Transverse colon (tissue), 4 donors: ENCODE results near the gene DNAH3. TPM values are rescaled to one million over a fixed set of nuclear protein-coding genes. Genes with fewer than 3 reads are reported as not detected.
"Not testable (repeated sequence)": the region's sequence is repeated elsewhere in the genome, so short reads cannot be mapped to it uniquely, and the experiment has no call there.

Experiments
- DNase-seq: peaks from one replicate; pipeline ENCODE4 v3.0.0-alpha.2; 2019
- H3K27ac ChIP-seq, 4 donors: fragments of 200-600 bp; sonication (generic); 2 replicates each; pipeline ENCODE4 v1.5.1; 2016 to 2018; ENCODE audit warnings: inconsistent platforms in 4 of 4
- H3K27me3 ChIP-seq: fragments of 200-600 bp; sonication (generic); 2 replicates; pipeline ENCODE4 v1.5.1; 2017; ENCODE audit warnings: inconsistent platforms
- H3K36me3 ChIP-seq, 4 donors: fragments of 200-600 bp; sonication (generic); 2 replicates each; pipeline ENCODE4 v1.5.1; 2017 to 2019; ENCODE audit warnings: inconsistent platforms in 4 of 4
- H3K4me1 ChIP-seq, 4 donors: fragments of 200-600 bp; sonication (generic); 2 replicates each; pipeline ENCODE4 v1.5.1; 2017 to 2020; ENCODE audit warnings: inconsistent platforms in 4 of 4
- H3K4me3 ChIP-seq, 4 donors: fragments of 200-600 bp; sonication (generic); 1 replicate in 1 of 4; 2 replicates in 3 of 4; pipeline versions ENCODE4 v1.5.1 to v1.6.1; 2017 to 2019; ENCODE audit warnings: inconsistent platforms in 4 of 4
- H3K9me3 ChIP-seq, 2 donors: fragments of 200-600 bp; sonication (generic); 2 replicates each; pipeline ENCODE4 v1.5.1; 2017 to 2019; ENCODE audit warnings: inconsistent platforms in 2 of 2
- CTCF ChIP-seq, 5 experiments: fragments of 200-600 bp in 3 of 5; fragments of 450-650 bp in 2 of 5; sonication (generic) in 3 of 5; IDR thresholded peaks; 1 replicate in 2 of 5; 2 replicates in 3 of 5; pipeline ENCODE4 v1.5.1; 2016 to 2017; ENCODE audit warnings: antibody characterized with exemption in 5 of 5, inconsistent platforms in 3 of 5, mild to moderate bottlenecking in 2 of 5, moderate library complexity in 1 of 5
- EP300 ChIP-seq: sonication (generic); formaldehyde crosslinking; IDR thresholded peaks from one replicate; pipeline ENCODE4 v1.6.1; 2017; ENCODE audit warnings: antibody characterized with exemption, low read depth
- POLR2A ChIP-seq: fragments of 450-650 bp; IDR thresholded peaks from one replicate; pipeline ENCODE4 v1.6.1; 2016; ENCODE audit warnings: antibody characterized with exemption, mild to moderate bottlenecking, moderate library complexity
- POLR2AphosphoS5 ChIP-seq, 3 donors: sonication (generic); formaldehyde crosslinking; IDR thresholded peaks; one replicate each; pipeline ENCODE4 v1.6.1; 2016; ENCODE audit warnings: antibody characterized with exemption in 3 of 3
- WGBS, 2 donors: methylation state at CpG; one replicate each; pipeline ENCODE4 v1.1.5; 2018; ENCODE audit warnings: low coverage in 1 of 2; 5-methylcytosine and 5-hydroxymethylcytosine counted together
- in situ Hi-C, 4 donors: fragments of 200-750 bp; cut with MboI; loops; one replicate each; pipeline versions ENCODE4 v1.15.0 to v1.15.1; 2017; ENCODE audit warnings: low sequenced_read_pairs in 3 of 4, low pct_ligation_motif_present in 1 of 4, low pct_unique_long_range_greater_than_20kb in 1 of 4
- intact Hi-C: fragments of 100-400 bp; cut with DNase I; formaldehyde crosslinking; loops from one replicate; pipeline ENCODE4 v1.15.1; 2023; ENCODE audit warnings: low total_unique reads
- total RNA-seq, 4 donors: library from RNA; depleted of rRNA; stranded (reverse); fragments of >200 nt; gene quantifications; one replicate each; pipeline ENCODE4 v1.1.0, GENCODE V29; 2016

The DNAH3 gene
- total RNA-seq, 4 donors from 2014 or later, result 1.1 to 28.7 (median 5.5) TPM

GRCh38 chr16:21005008-21005407, 145.6 kb downstream of the DNAH3 start:
- Histone ChIP-seq H3K4me3 (no peak overlapping the region), H3K27me3 (no peaks in the 10 kb centered on the region), H3K9me3 (no peaks in the 10 kb centered on the region), H3K27ac (no peak overlapping the region), H3K4me1 (no peaks in the 10 kb centered on the region), H3K36me3 (no peaks in the 10 kb centered on the region)
- DNase-seq, result no peak
- intact Hi-C loops, result no loop called here
- TF ChIP-seq EP300 (no peak), POLR2A (no peak), POLR2AphosphoS5 (IDR thresholded peaks at IDR 0.05) (no peak), CTCF (IDR thresholded peaks at IDR 0.05) (no peak)
- in situ Hi-C loops, result no loop called here
- 43 to 63% methylated on average over 1 of the region's 1 CpG for WGBS, 2 donors

DNA sequence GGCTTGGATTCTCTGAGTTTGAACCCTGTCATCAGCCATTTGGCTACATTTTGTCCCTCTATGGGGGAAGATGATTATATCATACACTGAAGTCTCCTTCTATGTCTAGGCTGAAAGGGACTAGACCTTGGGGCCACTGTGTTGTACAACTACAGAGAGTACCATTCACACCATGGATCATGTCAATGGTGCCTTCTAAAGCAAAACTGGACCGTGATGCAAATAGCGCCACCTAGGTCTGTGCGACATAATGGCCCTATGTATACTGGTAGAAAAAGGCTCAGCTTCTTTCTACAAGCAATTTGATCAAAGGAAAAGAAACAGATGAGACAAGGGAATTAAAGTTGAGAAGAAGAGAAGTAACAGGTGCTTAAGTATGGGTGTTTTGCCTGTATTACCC, 149.4 kb downstream of the DNAH3 start:
- intact Hi-C loops (no loop called here), in situ Hi-C loops (no loop called here)
- no peaks in the 10 kb centered on the region for H3K36me3 ChIP-seq
- no peaks in the 10 kb centered on the region for H3K4me1 ChIP-seq
- no peaks in the 10 kb centered on the region for H3K9me3 ChIP-seq
- WGBS, 2 donors, result 63 to 69% methylated on average over 3 of the region's 3 CpGs
- TF ChIP-seq CTCF (IDR thresholded peaks at IDR 0.05), result peak; percentile 19 to 30 (median 23)
- no peak for TF ChIP-seq EP300
- DNase-seq, result peak; percentile 29
- no peaks in the 10 kb centered on the region for H3K27me3 ChIP-seq
- H3K4me3 ChIP-seq, result no peak overlapping the region
- no peak overlapping the region for H3K27ac ChIP-seq

DNA sequence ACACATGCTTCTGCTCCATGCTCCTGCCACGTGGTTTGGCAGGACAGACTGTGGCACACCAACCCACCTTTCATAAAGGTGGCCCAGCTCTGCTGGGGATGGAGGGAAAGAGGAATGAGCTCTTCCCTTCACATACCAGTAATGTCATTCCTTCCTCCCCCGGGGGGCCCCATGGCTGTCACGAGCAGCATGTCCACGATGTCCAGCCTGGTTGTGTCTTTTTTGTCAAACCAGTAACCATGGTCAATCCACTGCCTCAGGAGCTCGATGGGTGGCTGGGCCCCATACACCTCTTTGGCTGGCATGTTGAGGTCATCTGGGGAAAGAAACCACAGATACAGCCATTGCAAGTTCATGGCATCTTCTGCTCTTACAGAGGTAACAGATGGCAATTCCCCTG, 153.5 kb downstream of the DNAH3 start:
- TF ChIP-seq POLR2A, result no peak
- TF ChIP-seq POLR2AphosphoS5 (IDR thresholded peaks at IDR 0.05), result no peak
- TF ChIP-seq EP300, result no peak
- TF ChIP-seq CTCF (IDR thresholded peaks at IDR 0.05), result no peak
- no peak for DNase-seq
- no peaks in the 10 kb centered on the region for H3K27me3 ChIP-seq
- 73% methylated on average over 5 of the region's 5 CpGs; no CpG with 5 or more reads in 1 of the 2 donors for WGBS, 2 donors
- intact Hi-C loops (no loop called here), in situ Hi-C loops (no loop called here)
- no peaks in the 10 kb centered on the region for H3K9me3 ChIP-seq
- H3K4me1 ChIP-seq, result no peaks in the 10 kb centered on the region
- H3K4me3 ChIP-seq, result no peak overlapping the region
- H3K36me3 ChIP-seq, result no peaks in the 10 kb centered on the region
- H3K27ac ChIP-seq, result no peak overlapping the region

- intact Hi-C loops, result no loop called here
- in situ Hi-C loops, result no loop called here
These were observed 154.9 kb downstream of the DNAH3 start for GRCh38 chr16:20995711-20996110.

DNA sequence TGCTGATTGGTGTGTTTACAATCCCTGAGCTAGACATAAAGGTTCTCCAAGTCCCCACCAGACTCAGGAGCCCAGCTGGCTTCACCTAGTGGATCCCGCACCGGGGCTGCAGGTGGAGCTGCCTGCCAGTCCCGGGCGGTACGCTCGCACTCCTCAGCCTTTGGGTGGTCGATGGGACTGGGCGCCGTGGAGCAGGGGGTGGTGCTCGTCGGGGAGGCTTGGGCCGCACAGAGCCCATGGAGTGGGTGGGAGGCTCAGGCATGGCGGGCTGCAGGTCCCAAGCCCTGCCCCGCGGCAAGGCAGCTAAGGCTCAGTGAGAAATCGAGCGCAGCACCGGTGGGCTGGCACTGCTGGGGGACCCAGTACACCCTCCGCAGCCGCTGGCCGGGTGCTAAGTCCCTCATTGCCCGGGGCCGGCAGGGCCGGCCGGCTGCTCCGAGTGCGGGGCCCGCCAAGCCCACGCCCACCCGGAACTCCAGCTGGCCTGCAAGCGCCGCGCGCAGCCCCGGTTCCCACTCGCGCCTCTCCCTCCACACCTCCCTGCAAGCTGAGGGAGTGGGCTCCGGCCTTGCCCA, 161.1 kb downstream of the DNAH3 start:
- WGBS, 2 donors, result 98% methylated on average over 24 of the region's 38 CpGs; no CpG with 5 or more reads in 1 of the 2 donors
- DNase-seq, H3K27me3 ChIP-seq, in situ Hi-C loops, intact Hi-C loops, H3K27ac ChIP-seq, H3K36me3 ChIP-seq, H3K4me3 ChIP-seq, H3K9me3 ChIP-seq, H3K4me1 ChIP-seq: not testable (repeated sequence)

More at GRCh38 chr16:20995711-20996110, 154.9 kb downstream of the DNAH3 start:
- 81 to 92% methylated on average over 4 of the region's 4 CpGs for WGBS, 2 donors
- TF ChIP-seq POLR2A (no peak), EP300 (no peak), POLR2AphosphoS5 (IDR thresholded peaks at IDR 0.05) (no peak), CTCF (IDR thresholded peaks at IDR 0.05) (no peak)
- Histone ChIP-seq H3K27ac (no peak overlapping the region), H3K4me3 (no peak overlapping the region), H3K9me3 (no peaks in the 10 kb centered on the region), H3K36me3 (no peaks in the 10 kb centered on the region), H3K4me1 (no peaks in the 10 kb centered on the region), H3K27me3 (no peaks in the 10 kb centered on the region)
- DNase-seq, result no peak
